DMS53 treated with DMSO at 0.1 percent for 48 hours (cell line): Measurements from ENCODE around the gene OLIG2.

ENCODE experiments used
- DNase-seq: peaks from one replicate; lab custom pipeline; 2025; ENCODE audit not compliant: unreplicated experiment; lab: John Stamatoyannopoulos, UW

OLIG2 gene

GRCh38 chr21:33025489-33026442, at the start of gene OLIG2:
Gene OLIG2, plus strand, starts transcription at chr21:33025935. Its CDS starts 928 bp downstream, at chr21:33026863.
- no peak for DNase-seq

GRCh38 chr21:32976791-32977190, 48.9 kb upstream of the OLIG2 start:
- no peak for DNase-seq

GRCh38 chr21:32977216-32977615, 48.5 kb upstream of the OLIG2 start:
- DNase-seq: no peak

- DNase-seq: no peak
These were observed 47.1 kb upstream of the OLIG2 start for GRCh38 chr21:32978331-32979270.

- no peak for DNase-seq
These were observed 46.0 kb upstream of the OLIG2 start for GRCh38 chr21:32979598-32980268.

DNA sequence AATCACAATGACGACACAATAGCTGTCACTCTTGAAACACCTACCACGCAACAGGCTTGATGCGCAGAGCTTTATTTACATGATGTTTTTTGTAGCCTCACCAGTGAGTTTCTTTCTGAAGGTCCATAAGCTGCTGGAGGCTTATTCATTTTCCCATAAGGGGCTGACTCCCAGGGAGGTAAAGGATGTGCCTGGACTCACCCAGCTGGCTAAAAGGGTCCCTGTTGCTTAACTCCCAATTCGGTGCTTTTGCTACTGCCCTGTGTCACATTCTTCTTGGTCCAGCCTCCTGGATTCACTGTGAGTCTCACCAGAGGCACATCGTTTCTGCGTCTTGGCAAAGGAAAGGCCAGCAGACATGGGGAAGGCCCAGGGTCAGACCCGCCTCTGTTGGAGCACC, 44.6 kb upstream of the OLIG2 start:
- no peak for DNase-seq

DNA sequence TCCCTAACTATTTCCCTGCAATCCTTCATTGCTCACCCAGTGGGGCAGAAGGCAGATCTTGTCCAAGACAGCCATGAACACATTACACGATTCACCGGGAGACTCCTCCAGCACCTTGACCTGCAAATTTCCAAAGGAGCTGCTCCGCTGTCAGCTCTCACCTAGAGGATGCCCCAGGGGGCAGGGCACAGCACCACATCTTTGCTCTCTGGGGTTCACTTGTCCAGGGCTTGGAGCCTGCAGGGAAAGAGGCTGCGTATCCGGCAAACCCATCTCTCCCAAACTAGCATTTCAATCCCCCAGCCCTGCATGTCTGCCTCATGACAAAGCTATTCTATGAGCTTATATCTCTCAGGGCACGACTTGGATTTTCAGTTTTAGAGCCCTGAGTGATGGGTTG, 35.1 kb upstream of the OLIG2 start:
- DNase-seq: no peak

DNA sequence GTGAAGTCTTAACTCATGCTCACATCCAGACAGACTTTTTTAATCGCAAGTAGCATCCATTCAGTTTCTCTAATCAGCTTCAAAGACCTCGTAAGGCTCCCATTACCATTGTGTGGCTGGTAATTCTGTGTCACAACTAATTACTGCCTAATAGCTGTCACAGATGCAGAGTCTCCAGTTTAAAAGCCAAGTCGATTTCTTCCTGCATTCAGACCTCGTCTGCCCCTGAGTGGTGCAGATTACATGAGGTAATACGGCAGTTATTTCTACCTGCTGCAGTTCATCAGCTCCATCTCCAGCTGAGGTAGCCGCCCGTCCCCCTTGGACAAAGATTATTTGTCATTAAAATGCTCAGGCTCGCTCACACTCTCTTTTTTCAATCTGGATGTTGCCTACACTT, 34.4 kb upstream of the OLIG2 start:
- no peak for DNase-seq

- DNase-seq: no peak
These were observed 31.8 kb upstream of the OLIG2 start for GRCh38 chr21:32993894-32994293.

GRCh38 chr21:32994305-32994704, 31.4 kb upstream of the OLIG2 start:
- peak; percentile 7 for DNase-seq

DNA sequence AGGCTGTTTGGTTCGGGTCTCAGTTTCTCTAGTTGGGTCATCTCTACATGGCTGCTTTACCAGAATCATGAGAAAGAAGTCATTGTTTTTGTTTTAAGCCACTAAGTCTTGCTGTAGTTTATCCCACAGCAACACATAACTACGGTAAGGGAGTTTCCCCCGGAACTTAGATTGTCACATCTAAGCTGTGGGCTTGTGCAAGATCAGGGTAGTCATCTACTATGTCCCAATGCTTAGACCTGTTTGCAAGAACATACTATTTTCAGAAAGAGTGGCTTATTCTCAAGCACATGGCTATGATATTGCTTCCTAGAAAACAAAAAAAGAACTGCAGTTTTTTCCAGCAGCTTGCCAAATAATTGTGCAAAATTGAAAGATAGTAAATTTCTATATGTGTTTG, 18.0 kb upstream of the OLIG2 start:
- DNase-seq: no peak

GRCh38 chr21:33008333-33009051, 17.2 kb upstream of the OLIG2 start:
- DNase-seq: no peak

- DNase-seq: no peak
These were observed 14.8 kb upstream of the OLIG2 start for GRCh38 chr21:33010931-33011330.

- peak; percentile 74 for DNase-seq
These were observed 14.3 kb upstream of the OLIG2 start for GRCh38 chr21:33011462-33011861.

- no peak for DNase-seq
These were observed 12.1 kb upstream of the OLIG2 start for GRCh38 chr21:33013626-33014025.

- no peak for DNase-seq
These were observed 11.4 kb upstream of the OLIG2 start for GRCh38 chr21:33014331-33014730.

GRCh38 chr21:33015096-33015495, 10.6 kb upstream of the OLIG2 start:
- DNase-seq: no peak

DNA sequence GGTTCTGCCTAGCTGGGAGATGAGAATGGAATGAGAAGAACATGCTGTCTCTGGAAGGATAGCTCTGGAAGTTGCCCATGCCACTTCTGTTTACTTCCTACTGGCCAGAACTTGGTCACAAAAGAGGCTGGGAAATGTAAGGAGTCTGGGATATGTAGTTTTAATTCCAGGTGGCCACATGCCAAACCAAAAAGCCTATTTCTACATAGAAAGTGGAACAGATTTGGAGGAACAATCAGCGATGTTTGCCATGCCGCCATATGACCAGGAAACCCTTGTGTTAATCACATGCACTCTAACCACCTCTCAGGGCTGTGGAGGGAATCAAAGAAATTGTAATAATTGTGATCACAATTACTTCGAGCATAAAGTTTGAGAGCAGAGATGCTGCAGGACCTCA, 10.0 kb upstream of the OLIG2 start:
- DNase-seq: no peak

DNA sequence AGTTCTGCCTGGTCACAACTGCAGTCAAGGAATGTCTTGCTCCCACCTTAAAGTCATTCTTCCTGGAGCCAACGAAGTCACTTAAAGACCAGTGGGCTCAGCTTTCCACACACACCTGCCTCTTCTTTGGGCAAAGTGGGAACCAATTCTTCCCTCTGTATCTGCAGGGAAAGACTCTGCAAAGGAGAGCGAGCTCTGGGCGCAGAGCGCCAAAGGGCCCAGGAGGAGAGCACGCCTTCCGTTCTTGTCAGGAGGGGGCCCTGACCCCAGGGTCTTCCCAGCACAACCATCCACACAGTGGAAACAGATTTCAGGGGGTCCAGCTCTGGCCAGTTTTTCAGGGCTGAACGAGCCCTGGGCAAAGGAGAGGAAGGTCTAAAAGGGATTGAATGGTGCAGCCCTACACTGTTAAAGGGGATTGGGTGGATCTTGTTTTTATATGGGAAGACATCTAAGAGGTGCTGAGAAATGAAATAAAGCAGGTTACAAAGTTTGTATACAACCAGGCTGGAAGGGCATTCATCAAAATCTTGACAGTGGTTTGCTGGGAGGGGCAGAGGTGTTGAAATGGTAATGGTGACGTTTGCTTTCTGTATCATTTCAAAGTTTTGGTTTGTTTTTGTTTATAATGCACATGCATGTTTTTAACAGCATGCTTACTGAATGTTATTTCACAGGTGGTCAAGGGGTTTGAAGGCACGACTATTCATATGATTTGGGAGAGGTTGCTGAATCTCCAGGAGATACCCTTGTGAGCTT, 6.8 kb upstream of the OLIG2 start:
- no peak for DNase-seq

DNA sequence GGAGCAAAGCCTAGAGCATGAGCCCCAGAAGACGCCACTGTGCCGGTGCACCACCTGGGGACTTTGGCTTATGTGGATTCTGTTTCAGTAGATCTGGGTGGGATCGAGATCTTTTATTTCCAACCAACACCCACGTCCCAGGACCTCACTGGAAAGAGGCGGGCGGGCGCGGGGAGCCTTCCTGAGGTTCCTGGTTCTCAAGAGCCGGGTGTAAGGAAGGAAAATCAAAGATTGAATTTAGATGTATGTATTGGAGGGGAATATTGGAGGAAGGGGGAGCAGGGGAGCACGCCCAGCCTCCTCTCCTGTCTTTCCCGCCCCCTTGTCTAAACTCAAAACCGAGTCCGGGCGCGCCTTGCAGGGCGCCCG, 6.2 kb upstream of the OLIG2 start:
- DNase-seq: no peak
